H1 (cell line): ENCODE data around the gene GOLGA6B. TPM values are rescaled to one million over a fixed set of nuclear protein-coding genes. Genes with fewer than 3 reads are reported as not detected.

Experiments used
- CHD2 ChIP-seq: IDR thresholded peaks from 2 replicates; pipeline ENCODE4 v1.6.1; 2012; ENCODE audit warnings: low read length, improper control_type of control experiment
- CHD7 ChIP-seq: fragments of 300-600 bp; sonication (generic); IDR thresholded peaks from 2 replicates; pipeline ENCODE4 v1.7.1; 2012; ENCODE audit warnings: low read length, moderate library complexity, mild to moderate bottlenecking, inconsistent platforms; ENCODE audit not compliant: insufficient replicate concordance
- JUN ChIP-seq: IDR thresholded peaks from 2 replicates; pipeline ENCODE4 v1.6.1; 2011; ENCODE audit warnings: low read depth, mild to moderate bottlenecking, improper control_type of control experiment, low read length
- KDM1A ChIP-seq: fragments of 200-600, 300-600 bp; sonication (generic); IDR thresholded peaks from 2 replicates; pipeline ENCODE4 v1.7.1; 2016; ENCODE audit warnings: mild to moderate bottlenecking, low read length, borderline replicate concordance
- PHF8 ChIP-seq: fragments of 200-600 bp; sonication (generic); conservative IDR thresholded peaks from 2 replicates; pipeline ENCODE4 v1.7.1; 2012; ENCODE audit warnings: low read depth, mild to moderate bottlenecking, inconsistent platforms, low read length, moderate library complexity
- SAP30 ChIP-seq: fragments of 300-600 bp; sonication (generic); IDR thresholded peaks from 2 replicates; pipeline ENCODE4 v1.7.1; 2012; ENCODE audit warnings: low read length, moderate library complexity, mild to moderate bottlenecking, inconsistent platforms; ENCODE audit not compliant: insufficient read depth, insufficient replicate concordance
- polyA plus RNA-seq, 7 experiments: library from polyadenylated mRNA; depleted of rRNA in 3 of 7; stranded (reverse) in 5 of 7; unstranded in 2 of 7; fragments of >200 nt in 5 of 7; fragments of 200-250 nt in 2 of 7; gene quantifications; 1 replicate in 5 of 7; 2 replicates in 1 of 7; 4 replicates in 1 of 7; pipeline versions ENCODE4 v1.2.1 to v1.2.3, GENCODE V29; 2011 to 2013; ENCODE audit warnings: missing spikeins in 2 of 7, mixed read lengths in 2 of 7
- total RNA-seq: library from RNA; stranded (reverse); fragmentation: NEBNext Ultra II Directional; extraction: Animal tissue kit (Norgen Biotek cat#: 25700); gene quantifications from 2 replicates; pipeline ENCODE4 v1.2.1, GENCODE V29; 2021
- TF ChIP-seq, protein P1 (sequence below): IDR thresholded peaks from 2 replicates; pipeline ENCODE4 v1.6.1; 2012; ENCODE audit warnings: inconsistent platforms

The GOLGA6B gene
- total and polyA plus RNA-seq, 2 of the 8 experiments (the other 6 are each of a cell fraction or from before 2014, with no cell fraction given): 0.09 TPM; not detected in 1

DNA sequence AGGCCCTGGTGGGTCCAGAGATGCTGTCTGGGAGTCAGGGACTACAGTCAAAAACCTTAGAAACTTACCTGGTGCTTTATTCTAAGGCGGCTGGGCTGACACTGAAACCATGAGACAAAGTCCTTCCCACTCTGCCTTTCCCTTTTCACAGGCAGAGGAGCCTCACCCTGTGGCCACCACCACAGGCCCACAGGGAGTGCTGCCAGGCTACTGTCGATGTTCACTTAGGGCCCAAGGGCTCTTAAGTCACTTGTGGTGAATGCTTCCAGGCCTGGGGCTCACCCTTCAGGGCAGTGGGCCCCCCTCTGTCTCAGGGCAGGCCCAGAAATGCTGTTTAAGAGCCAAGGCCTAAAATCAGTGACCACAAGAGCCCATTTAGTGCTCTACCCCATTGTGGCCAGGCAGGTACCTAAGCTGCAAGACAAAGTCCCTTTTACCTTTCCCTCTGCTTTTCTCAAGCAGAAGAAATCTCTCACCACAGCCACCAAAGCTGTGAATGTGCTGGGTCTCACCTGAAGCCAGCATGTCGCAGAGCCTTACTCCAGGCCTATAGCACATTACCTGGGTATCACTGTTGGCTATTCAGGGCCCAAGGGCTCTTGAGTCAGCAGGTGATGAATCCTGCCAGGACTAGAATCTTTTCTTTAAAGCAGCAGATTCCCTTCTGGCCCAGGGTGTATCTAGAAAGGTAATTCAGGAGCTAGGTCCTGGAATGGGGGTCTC lies 39.5 kb upstream of the GOLGA6B start (continued):
- no peak for TF ChIP-seq CHD7
- no peak for TF ChIP-seq KDM1A
- no peak for TF ChIP-seq CHD2
- TF ChIP-seq, protein P1, sequence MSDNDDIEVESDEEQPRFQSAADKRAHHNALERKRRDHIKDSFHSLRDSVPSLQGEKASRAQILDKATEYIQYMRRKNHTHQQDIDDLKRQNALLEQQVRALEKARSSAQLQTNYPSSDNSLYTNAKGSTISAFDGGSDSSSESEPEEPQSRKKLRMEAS: no peak
- no peak for TF ChIP-seq SAP30
- TF ChIP-seq PHF8: no peak
- TF ChIP-seq JUN: no peak
